ENCODE data around the gene SLC1A2. TPM values are rescaled to one million over a fixed set of nuclear protein-coding genes. Genes with fewer than 3 reads are reported as not detected.

Gene SLC1A2
- total and polyA plus RNA-seq, 3 donors from 2014 or later, result 0.74 to 7.5 (median 1.1) TPM

- intact Hi-C loops (cut with DNase I; ENCODE audit: low total_unique reads), result no loop called here
- TF ChIP-seq CTCF (IDR thresholded peaks at IDR 0.05), result no peak
- WGBS, 2 donors, result 68 to 81% methylated on average over 5 of the region's 5 CpGs
- H3K9me3 ChIP-seq, result no peaks in the 10 kb centered on the region
- H3K27ac ChIP-seq, result no peak overlapping the region
- no peaks in the 10 kb centered on the region for H3K4me1 ChIP-seq
- no peaks in the 10 kb centered on the region for H3K36me3 ChIP-seq (ENCODE audit: low read depth, missing control alignments)
- no peaks in the 10 kb centered on the region for H3K27me3 ChIP-seq
- no peak for DNase-seq
- no peak overlapping the region for H3K4me3 ChIP-seq
These were observed 38.8 kb downstream of the SLC1A2 start for GRCh38 chr11:35380603-35381002.

- H3K9me3 ChIP-seq, result no peaks in the 10 kb centered on the region
- no peak overlapping the region for H3K4me3 ChIP-seq
- H3K27me3 ChIP-seq, result no peaks in the 10 kb centered on the region
- no peak for DNase-seq
- TF ChIP-seq CTCF (IDR thresholded peaks at IDR 0.05) (no peak), POLR2A (IDR thresholded peaks at IDR 0.05) (no peak)
- 78 to 79% methylated on average over 6 of the region's 6 CpGs for WGBS, 2 donors
- intact Hi-C loops (cut with DNase I; ENCODE audit: low total_unique reads), result no loop called here
- H3K36me3 ChIP-seq (ENCODE audit: low read depth, missing control alignments), result no peaks in the 10 kb centered on the region
- no peak overlapping the region for H3K27ac ChIP-seq
- H3K4me1 ChIP-seq, result no peaks in the 10 kb centered on the region
These were observed 42.1 kb downstream of the SLC1A2 start for GRCh38 chr11:35377262-35377661.

GRCh38 chr11:35376613-35377012 lies 42.7 kb downstream of the SLC1A2 start:
- 93 to 95% methylated on average over 3 of the region's 3 CpGs for WGBS, 2 donors
- no peaks in the 10 kb centered on the region for H3K27me3 ChIP-seq

GRCh38 chr11:35376118-35376510 lies 43.2 kb downstream of the SLC1A2 start:
- no peaks in the 10 kb centered on the region for H3K27me3 ChIP-seq
- TF ChIP-seq POLR2A (IDR thresholded peaks at IDR 0.05), result no peak
- intact Hi-C loops (cut with DNase I; ENCODE audit: low total_unique reads), result no loop called here
- H3K27ac ChIP-seq, result no peak overlapping the region
- no peaks in the 10 kb centered on the region for H3K36me3 ChIP-seq (ENCODE audit: low read depth, missing control alignments)
- WGBS, 2 donors, result 77 to 89% methylated on average over 4 of the region's 4 CpGs
- H3K9me3 ChIP-seq, result no peaks in the 10 kb centered on the region
- no peaks in the 10 kb centered on the region for H3K4me1 ChIP-seq
- DNase-seq, result no peak
- no peak overlapping the region for H3K4me3 ChIP-seq

More at GRCh38 chr11:35376613-35377012, 42.7 kb downstream of the SLC1A2 start:
- no peaks in the 10 kb centered on the region for H3K36me3 ChIP-seq (ENCODE audit: low read depth, missing control alignments)
- no peaks in the 10 kb centered on the region for H3K9me3 ChIP-seq
- H3K4me1 ChIP-seq, result no peaks in the 10 kb centered on the region
- no peak overlapping the region for H3K4me3 ChIP-seq
- H3K27ac ChIP-seq, result no peak overlapping the region
- intact Hi-C loops (cut with DNase I; ENCODE audit: low total_unique reads), result no loop called here
- DNase-seq, result no peak
- TF ChIP-seq POLR2A (IDR thresholded peaks at IDR 0.05) (no peak), CTCF (IDR thresholded peaks at IDR 0.05) (no peak)

GRCh38 chr11:35375332-35376117 lies 43.8 kb downstream of the SLC1A2 start:
- Histone ChIP-seq H3K27ac (no peak overlapping the region), H3K36me3 (ENCODE audit: low read depth, missing control alignments) (no peaks in the 10 kb centered on the region), H3K9me3 (no peaks in the 10 kb centered on the region), H3K27me3 (no peaks in the 10 kb centered on the region), H3K4me3 (no peak overlapping the region), H3K4me1 (no peaks in the 10 kb centered on the region)
- no peak for DNase-seq
- WGBS, 2 donors, result 92% methylated on average over 9 to 10 of the region's 10 CpGs
- TF ChIP-seq POLR2A (IDR thresholded peaks at IDR 0.05), result no peak
- no peak for TF ChIP-seq CTCF (IDR thresholded peaks at IDR 0.05)
- intact Hi-C loops (cut with DNase I; ENCODE audit: low total_unique reads), result no loop called here
